ENCODE measurements around the gene AKNA.

Gene AKNA

DNA sequence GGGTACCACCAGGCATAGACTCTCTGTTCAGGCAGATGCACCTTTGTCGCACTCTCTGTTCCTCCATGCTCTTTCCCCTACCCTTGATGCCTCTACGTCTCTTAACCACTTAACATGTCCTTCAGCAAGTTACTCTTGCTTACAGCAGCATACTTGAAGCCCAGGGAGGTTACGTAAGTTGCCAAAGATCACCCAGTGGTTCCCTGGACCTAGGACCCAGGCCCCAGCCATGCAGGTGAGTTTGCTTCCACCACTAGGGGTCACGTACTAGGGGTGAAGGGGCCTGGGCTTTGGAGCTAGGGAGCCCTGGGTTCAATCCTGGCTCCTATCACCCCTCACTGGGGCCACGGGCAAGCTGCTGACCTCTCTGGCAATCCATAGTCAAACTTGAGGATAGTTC, 8.9 kb downstream of the AKNA start:
- DNase-seq (ENCODE audit: extremely low spot score, insufficient read length, low read depth), result no peak
- no peak for FAIRE-seq

GRCh38 chr9:114378016-114378415, 9.8 kb downstream of the AKNA start:
- FAIRE-seq (no peak), DNase-seq (ENCODE audit: extremely low spot score, insufficient read length, low read depth) (no peak)

- FAIRE-seq (no peak), DNase-seq (ENCODE audit: extremely low spot score, insufficient read length, low read depth) (no peak)
Observed at GRCh38 chr9:114376586-114377445, 11.0 kb downstream of the AKNA start.

- FAIRE-seq (no peak), DNase-seq (ENCODE audit: extremely low spot score, insufficient read length, low read depth) (no peak)
Observed at GRCh38 chr9:114375386-114376175, 12.2 kb downstream of the AKNA start.

DNA sequence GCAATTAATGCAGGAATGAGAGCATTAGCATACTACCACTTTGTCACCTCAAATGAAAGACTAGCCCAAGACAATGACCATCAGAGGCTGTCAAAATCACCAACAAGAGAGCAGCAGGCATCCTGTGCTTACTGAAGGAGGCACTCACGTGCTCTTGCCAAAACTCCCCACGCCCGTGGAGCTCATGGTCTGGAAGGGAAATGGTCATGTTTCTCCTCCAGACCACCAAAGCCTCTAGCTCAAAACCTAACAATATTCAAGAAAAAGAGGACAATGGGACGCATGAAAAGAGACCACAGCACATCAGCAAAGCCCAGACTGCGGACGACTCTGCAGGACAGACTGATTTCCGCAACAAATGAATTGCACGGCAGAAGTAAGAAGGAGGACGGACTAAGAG, 12.8 kb downstream of the AKNA start:
- FAIRE-seq (peak; percentile 49), DNase-seq (ENCODE audit: extremely low spot score, insufficient read length, low read depth) (no peak)

- no peak for FAIRE-seq
- DNase-seq (ENCODE audit: extremely low spot score, insufficient read length, low read depth), result no peak
Observed at GRCh38 chr9:114373960-114374730, 13.6 kb downstream of the AKNA start.

DNA sequence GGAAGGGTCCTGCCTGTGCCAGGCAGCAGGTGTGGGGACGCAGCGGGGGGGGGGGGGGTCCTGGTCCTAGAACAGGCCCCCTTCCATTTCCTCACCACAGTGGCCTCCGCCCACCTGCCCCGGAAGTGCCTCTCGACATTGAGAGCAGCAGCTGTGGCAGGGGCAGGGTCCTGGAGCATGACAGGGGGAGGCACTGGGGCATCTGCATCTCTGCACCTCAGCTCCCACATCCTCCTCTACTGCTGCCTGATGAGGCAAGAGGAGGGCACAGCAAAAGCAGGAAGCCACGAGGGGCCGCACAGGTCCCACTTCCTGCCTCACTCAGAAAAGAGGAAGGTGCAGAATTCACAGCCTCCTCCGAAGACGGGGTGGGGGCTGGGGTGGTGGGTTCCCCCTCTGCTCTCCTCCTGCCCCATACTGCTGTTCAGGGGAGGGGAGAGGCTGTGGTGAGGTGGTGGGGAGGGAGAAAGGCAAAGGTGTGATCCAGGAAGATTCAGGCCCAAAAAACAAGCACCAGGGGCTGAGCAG, 14.8 kb downstream of the AKNA start:
- FAIRE-seq, result peak; percentile 100
- DNase-seq (ENCODE audit: extremely low spot score, insufficient read length, low read depth), result peak; percentile 68

DNA sequence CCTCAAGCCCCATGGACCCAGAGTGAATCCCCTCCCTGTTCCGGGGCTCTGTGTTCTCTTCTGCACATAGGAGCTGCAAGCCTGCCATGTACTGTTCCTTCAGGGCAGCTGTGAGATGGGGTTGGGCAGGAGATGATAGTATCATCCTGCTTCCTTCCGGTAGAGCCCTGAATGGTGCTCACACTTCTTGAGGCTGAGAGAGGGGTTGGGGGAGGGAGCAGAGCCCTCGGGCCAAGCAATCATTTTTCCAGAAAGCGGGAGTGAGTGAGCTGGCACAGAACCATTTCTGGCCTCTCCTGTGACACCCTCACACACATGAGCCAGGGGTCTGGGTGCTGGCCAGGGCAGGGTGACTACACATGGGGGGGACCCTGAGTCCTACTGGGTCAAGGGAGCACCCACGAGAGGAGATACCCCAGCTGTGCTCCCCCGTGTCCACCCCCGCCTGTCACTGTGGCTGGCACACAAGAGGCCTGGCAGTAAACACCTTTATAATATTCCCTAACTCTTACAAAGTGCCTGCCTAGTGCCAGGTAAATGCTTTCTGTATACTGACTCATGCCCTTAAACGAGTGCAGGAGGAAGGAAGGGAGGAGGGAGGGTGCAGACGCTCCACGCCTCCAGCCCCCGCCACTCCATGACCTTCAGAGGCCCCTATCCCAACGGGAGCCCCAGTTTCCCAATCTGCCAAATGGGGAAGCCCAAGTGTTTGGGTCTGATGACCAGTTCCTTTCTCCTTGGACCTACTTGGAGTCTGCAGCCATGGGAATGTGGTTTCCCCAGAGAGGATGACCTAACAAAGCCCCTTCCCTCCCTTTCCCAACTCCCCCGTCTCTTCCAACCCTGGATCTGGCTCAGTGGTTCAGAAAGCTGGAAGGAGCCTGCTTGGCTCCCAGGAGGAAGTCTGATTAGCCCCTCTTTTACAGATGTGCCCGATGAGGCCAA, 15.5 kb downstream of the AKNA start:
- FAIRE-seq, result peak; percentile 93
- DNase-seq (ENCODE audit: extremely low spot score, insufficient read length, low read depth), result no peak

DNA sequence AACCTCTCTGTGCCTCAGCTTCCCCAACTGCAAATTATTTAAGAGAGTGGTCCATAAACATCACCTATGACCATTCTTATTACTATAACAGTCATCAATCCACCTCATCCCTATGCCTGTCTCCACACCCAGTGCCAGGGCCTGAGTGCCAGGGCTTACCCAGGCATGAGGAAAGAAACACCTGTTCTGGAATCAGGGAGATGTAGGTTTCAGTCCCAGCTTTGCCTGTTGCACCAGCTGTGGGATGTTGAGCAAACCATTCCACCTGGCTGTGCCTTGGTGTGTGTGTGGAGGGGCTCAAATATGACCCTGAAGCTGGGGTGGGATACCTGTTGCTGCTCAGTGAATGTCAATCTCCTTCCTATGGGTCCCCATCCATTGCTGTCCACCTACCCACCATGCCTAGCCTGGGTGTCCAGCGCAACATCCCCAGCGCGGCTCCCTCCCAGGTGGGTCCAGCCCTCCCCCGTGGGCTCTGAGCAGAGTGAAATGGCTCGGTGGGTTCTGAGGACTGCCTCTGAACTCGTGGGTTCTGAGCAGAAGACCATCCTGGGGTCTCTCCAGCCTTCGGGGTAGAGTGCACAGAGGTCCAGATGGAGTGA, 16.3 kb downstream of the AKNA start:
- no peak for DNase-seq (ENCODE audit: extremely low spot score, insufficient read length, low read depth)
- no peak for FAIRE-seq

DNA sequence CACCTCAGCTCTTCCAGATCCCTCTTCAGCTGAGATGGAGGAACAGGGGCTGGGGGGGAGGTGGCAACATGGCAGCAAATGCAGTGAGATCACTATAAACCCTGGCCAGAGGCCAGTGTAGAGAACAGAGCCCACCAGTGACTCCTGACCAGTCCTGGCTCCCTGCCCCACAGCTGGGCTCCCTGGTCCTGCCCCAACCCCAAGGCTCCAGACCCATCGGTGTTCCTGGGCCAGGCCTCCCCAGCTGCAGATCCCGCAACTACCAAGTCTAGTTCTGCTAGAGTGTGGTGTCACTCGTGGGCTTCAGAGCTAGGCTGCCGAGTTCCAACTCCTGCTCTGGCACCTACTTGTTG, 16.8 kb downstream of the AKNA start:
- DNase-seq (ENCODE audit: extremely low spot score, insufficient read length, low read depth) (no peak), FAIRE-seq (no peak)

GRCh38 chr9:114370251-114370967, 17.4 kb downstream of the AKNA start:
- FAIRE-seq (no peak), DNase-seq (ENCODE audit: extremely low spot score, insufficient read length, low read depth) (no peak)

- no peak for FAIRE-seq
- no peak for DNase-seq (ENCODE audit: extremely low spot score, insufficient read length, low read depth)
Observed at GRCh38 chr9:114369216-114370130, 18.3 kb downstream of the AKNA start.

GRCh38 chr9:114367772-114368569, 19.8 kb downstream of the AKNA start:
- peak; percentile 62 for FAIRE-seq
- DNase-seq (ENCODE audit: extremely low spot score, insufficient read length, low read depth), result no peak

DNA sequence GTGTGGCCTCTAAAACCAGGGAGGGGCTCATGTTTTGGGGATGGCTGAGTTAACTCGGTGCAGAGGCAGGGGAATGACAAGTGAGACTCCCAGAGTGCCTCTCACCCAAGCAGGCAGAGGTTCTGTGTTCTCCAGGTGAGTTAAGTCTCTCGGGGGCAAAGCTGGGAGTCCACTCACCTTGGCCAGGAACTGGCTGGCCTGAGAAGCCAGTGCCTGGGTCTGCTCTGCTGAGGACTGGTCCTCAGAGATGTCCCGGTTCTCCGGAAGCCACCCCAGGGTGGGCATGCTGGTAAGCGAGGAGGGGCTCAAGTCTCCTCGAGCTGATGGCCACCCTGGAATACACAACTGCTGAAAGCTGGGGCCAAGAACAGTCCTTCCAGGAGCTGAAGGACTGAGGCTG, 20.4 kb downstream of the AKNA start:
- FAIRE-seq (no peak), DNase-seq (ENCODE audit: extremely low spot score, insufficient read length, low read depth) (no peak)

DNA sequence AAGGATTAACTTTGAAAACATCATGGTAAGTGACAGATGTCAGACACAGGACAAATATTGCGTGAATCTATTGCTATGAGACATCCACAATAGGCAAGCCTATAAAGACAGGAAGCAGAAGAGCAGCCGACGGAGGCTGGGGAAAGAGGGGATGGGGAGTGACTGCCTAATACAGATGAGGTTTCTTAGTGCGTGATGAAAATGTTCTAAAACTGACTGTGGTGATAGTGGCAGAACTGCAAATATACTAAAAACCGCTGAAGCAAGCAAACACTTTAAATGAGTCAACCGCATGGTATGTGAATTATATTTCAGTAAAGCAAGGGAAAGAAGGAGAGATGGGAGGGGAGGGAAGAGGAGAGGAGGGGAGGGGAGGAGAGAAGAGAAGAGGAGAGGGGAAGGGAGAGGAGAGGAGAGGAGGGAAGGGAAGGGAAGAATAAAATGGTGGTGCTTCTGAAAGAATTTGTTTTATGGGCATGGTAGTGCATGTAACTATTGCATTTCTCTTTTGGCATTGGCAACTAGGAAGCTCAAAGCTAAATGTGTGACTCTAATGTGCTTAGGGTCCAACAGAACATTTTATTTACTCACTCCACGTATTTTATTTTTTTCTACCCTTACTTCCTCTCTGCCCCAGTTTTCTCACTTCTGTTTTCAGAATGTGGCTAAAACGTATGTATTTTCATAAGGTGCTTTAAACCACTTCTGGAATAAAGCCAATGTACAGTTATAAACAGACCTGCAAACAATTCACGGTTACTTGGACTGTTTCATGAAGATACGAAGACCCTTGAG, 21.3 kb downstream of the AKNA start:
- DNase-seq (ENCODE audit: extremely low spot score, insufficient read length, low read depth) (no peak), FAIRE-seq (peak; percentile 86)

- no peak for DNase-seq (ENCODE audit: extremely low spot score, insufficient read length, low read depth)
- no peak for FAIRE-seq
Observed at GRCh38 chr9:114365194-114365593, 22.6 kb downstream of the AKNA start.
